ENCODE data around the gene OTUD6A.

DNA sequence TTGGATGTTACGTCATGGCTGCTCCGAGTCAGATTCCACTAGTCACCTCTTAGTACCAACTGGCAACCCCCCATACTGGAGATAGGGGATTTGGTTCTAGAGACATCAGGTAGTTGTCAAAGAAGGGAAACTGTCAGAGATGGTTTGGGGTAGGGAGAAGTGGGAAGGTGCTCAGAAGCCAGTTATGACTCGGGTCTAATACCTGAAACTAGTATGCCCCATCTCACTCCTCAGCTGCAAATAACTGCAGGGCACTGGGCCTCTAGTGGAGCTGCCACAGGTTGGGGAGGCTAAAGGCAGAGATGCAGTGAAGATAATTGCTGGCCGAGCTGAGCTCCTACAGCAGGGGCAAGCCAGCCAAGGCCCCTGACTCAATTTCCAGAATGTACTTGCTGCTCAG, 30.0 kb downstream of the OTUD6A start:
- TF ChIP-seq, protein P1, sequence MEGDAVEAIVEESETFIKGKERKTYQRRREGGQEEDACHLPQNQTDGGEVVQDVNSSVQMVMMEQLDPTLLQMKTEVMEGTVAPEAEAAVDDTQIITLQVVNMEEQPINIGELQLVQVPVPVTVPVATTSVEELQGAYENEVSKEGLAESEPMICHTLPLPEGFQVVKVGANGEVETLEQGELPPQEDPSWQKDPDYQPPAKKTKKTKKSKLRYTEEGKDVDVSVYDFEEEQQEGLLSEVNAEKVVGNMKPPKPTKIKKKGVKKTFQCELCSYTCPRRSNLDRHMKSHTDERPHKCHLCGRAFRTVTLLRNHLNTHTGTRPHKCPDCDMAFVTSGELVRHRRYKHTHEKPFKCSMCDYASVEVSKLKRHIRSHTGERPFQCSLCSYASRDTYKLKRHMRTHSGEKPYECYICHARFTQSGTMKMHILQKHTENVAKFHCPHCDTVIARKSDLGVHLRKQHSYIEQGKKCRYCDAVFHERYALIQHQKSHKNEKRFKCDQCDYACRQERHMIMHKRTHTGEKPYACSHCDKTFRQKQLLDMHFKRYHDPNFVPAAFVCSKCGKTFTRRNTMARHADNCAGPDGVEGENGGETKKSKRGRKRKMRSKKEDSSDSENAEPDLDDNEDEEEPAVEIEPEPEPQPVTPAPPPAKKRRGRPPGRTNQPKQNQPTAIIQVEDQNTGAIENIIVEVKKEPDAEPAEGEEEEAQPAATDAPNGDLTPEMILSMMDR (IDR thresholded peaks at IDR 0.05; ENCODE audit: borderline replicate concordance, extremely low read depth, low read length, poor library complexity, severe bottlenecking) = no peak
- no peak for TF ChIP-seq EZH2 (IDR thresholded peaks at IDR 0.05; ENCODE audit: borderline replicate concordance, low read depth, low read length, severe bottlenecking)

All from DND-41 (cell line).